H1 (cell line): ENCODE data around the gene RPS15. TPM values are rescaled to one million over a fixed set of nuclear protein-coding genes. Genes with fewer than 3 reads are reported as not detected.
A peak's percentile ranks its signal among the peaks of the same experiment; 100 is the strongest.

Experiments
- CTCF ChIA-PET: fragments of 300-600 bp; sonication (Branson Sonifier 250); formaldehyde crosslinking; loops from one replicate; lab custom pipeline; 2021; ENCODE audit not compliant: partially characterized antibody; lab: Charles Lee
- POLR2A ChIA-PET: fragments of 300-600 bp; sonication (Branson Sonifier 250); formaldehyde crosslinking; loops from one replicate; lab custom pipeline; 2021; ENCODE audit warnings: inconsistent platforms; ENCODE audit not compliant: partially characterized antibody; lab: Charles Lee
- DNase-seq, 2 experiments: peaks; one replicate each; pipeline versions ENCODE4 v3.0.0 to v3.0.0-alpha.2; 2010 to 2022; ENCODE audit warnings: low spot score in 2 of 2, low read depth in 1 of 2, mixed read lengths in 1 of 2
- FAIRE-seq: peaks from 2 replicates; lab custom pipeline; 2011; peaks lifted over from hg19 to GRCh38; lab: Jason Lieb, UNC
- H2AFZ ChIP-seq: 2 replicates; pipeline ENCODE4 v1.8.1; 2012; ENCODE audit warnings: low read length, inconsistent platforms
- H2AK5ac ChIP-seq: 2 replicates; pipeline ENCODE4 v1.6.1; 2013; ENCODE audit warnings: low read depth, low read length
- H2BK120ac ChIP-seq: replicated peaks from 2 replicates; pipeline ENCODE3; 2013; ENCODE audit warnings: low read depth, low read length, inconsistent platforms
- H2BK12ac ChIP-seq: 2 replicates; pipeline ENCODE4 v1.6.1; 2013; ENCODE audit warnings: low read depth, low read length
- H2BK15ac ChIP-seq: 2 replicates; pipeline ENCODE4 v1.6.1; 2013; ENCODE audit warnings: low read length
- H2BK20ac ChIP-seq: 2 replicates; pipeline ENCODE4 v1.6.1; 2013; ENCODE audit warnings: low read length
- H2BK5ac ChIP-seq: 2 replicates; pipeline ENCODE4 v1.6.1; 2013; ENCODE audit warnings: low read depth, low read length
- H3K14ac ChIP-seq: 2 replicates; pipeline ENCODE4 v1.6.1; 2013; ENCODE audit warnings: inconsistent platforms; ENCODE audit not compliant: insufficient read length
- H3K18ac ChIP-seq: 2 replicates; pipeline ENCODE4 v1.6.1; 2013; ENCODE audit warnings: low read length; ENCODE audit errors: extremely low read depth
- H3K23ac ChIP-seq: 2 replicates; pipeline ENCODE4 v1.6.1; 2013; ENCODE audit warnings: inconsistent platforms; ENCODE audit not compliant: insufficient read length
- H3K23me2 ChIP-seq: 2 replicates; pipeline ENCODE4 v1.6.1; 2013; ENCODE audit warnings: low read depth, low read length
- H3K27ac ChIP-seq: 2 replicates; pipeline ENCODE4 v1.6.1; 2011; ENCODE audit warnings: low read depth, low read length, inconsistent platforms
- H3K27me3 ChIP-seq, 4 experiments: replicated peaks in 1 of 4; 1 replicate in 1 of 4; 2 replicates in 3 of 4; pipeline versions ENCODE4 v1.6.1 to v1.8.1; 2011 to 2013; ENCODE audit warnings: low read length in 3 of 4, mild to moderate bottlenecking in 3 of 4, inconsistent platforms in 2 of 4, mixed read lengths in 2 of 4, moderate library complexity in 1 of 4; ENCODE audit not compliant: control insufficient read depth in 3 of 4, insufficient read depth in 3 of 4; ENCODE audit errors: extremely low read depth in 1 of 4
- H3K36me3 ChIP-seq, 4 experiments: 2 replicates each; pipeline versions ENCODE4 v1.6.1 to v1.8.1; 2011 to 2013; ENCODE audit warnings: mild to moderate bottlenecking in 4 of 4, low read length in 3 of 4, moderate library complexity in 2 of 4, control low read depth in 1 of 4, inconsistent platforms in 1 of 4; ENCODE audit not compliant: insufficient read depth in 4 of 4, control insufficient read depth in 2 of 4
- H3K4ac ChIP-seq: replicated peaks from 2 replicates; pipeline ENCODE3; 2013; ENCODE audit warnings: low read length, low read depth, mixed read lengths, inconsistent platforms; ENCODE audit not compliant: insufficient read length
- H3K4me1 ChIP-seq, 4 experiments: replicated peaks in 1 of 4; 1 replicate in 1 of 4; 2 replicates in 3 of 4; pipeline versions ENCODE4 v1.6.1 to v1.8.1; 2011 to 2013; ENCODE audit warnings: low read length in 3 of 4, inconsistent platforms in 2 of 4, mixed read lengths in 1 of 4; ENCODE audit not compliant: insufficient read depth in 4 of 4, control insufficient read depth in 3 of 4
- H3K4me2 ChIP-seq, 2 experiments: 2 replicates each; pipeline versions ENCODE4 v1.6.1 to v1.8.1; 2011 to 2013; ENCODE audit warnings: low read depth in 2 of 2, low read length in 2 of 2, control low read depth in 1 of 2, inconsistent platforms in 1 of 2, mild to moderate bottlenecking in 1 of 2; ENCODE audit not compliant: insufficient read depth in 1 of 2
- H3K4me3 ChIP-seq, 4 experiments: fragments of 200-600, 300-600 bp in 1 of 4; sonication (generic), shearing (Covaris generic), sonication (Bioruptor Twin) in 1 of 4; 2 replicates each; pipeline versions ENCODE4 v1.5.1 to v1.8.1; 2011 to 2016; ENCODE audit warnings: low read length in 4 of 4, low read depth in 3 of 4, control low read depth in 2 of 4, inconsistent platforms in 2 of 4, mild to moderate bottlenecking in 2 of 4, mixed read lengths in 1 of 4, moderate library complexity in 1 of 4; ENCODE audit not compliant: insufficient read depth in 2 of 4; ENCODE audit errors: extremely low read depth in 1 of 4
- H3K56ac ChIP-seq: replicated peaks from 2 replicates; pipeline ENCODE3; 2013; ENCODE audit warnings: low read depth, mild to moderate bottlenecking, mixed read lengths, low read length, inconsistent platforms; ENCODE audit not compliant: insufficient read length
- H3K79me1 ChIP-seq: 2 replicates; pipeline ENCODE4 v1.6.1; 2013; ENCODE audit warnings: low read depth, low read length, control low read depth
- H3K79me2 ChIP-seq, 2 experiments: 2 replicates each; pipeline versions ENCODE4 v1.6.1 to v1.8.1; 2012 to 2013; ENCODE audit warnings: low read length in 2 of 2, mild to moderate bottlenecking in 2 of 2, inconsistent platforms in 1 of 2; ENCODE audit not compliant: insufficient read depth in 2 of 2, control insufficient read depth in 1 of 2
- H3K9ac ChIP-seq, 4 experiments: replicated peaks in 1 of 4; 1 replicate in 1 of 4; 2 replicates in 3 of 4; pipeline versions ENCODE4 v1.6.1 to v1.8.1; 2011 to 2013; ENCODE audit warnings: low read depth in 3 of 4, low read length in 3 of 4, control low read depth in 2 of 4, mild to moderate bottlenecking in 2 of 4, moderate library complexity in 2 of 4, inconsistent platforms in 1 of 4; ENCODE audit errors: extremely low read depth in 1 of 4
- H3K9me3 ChIP-seq, 2 experiments: 2 replicates each; pipeline versions ENCODE4 v1.6.1 to v1.8.1; 2012 to 2013; ENCODE audit warnings: mild to moderate bottlenecking in 2 of 2, moderate library complexity in 2 of 2, control low read depth in 1 of 2, inconsistent platforms in 1 of 2, low read depth in 1 of 2, low read length in 1 of 2, mixed read lengths in 1 of 2; ENCODE audit not compliant: insufficient read depth in 2 of 2
- H4K20me1 ChIP-seq, 2 experiments: replicated peaks in 1 of 2; 2 replicates each; pipeline versions ENCODE3 to v1.8.1; 2011 to 2013; ENCODE audit warnings: inconsistent platforms in 2 of 2, low read length in 2 of 2, mild to moderate bottlenecking in 1 of 2; ENCODE audit not compliant: insufficient read depth in 2 of 2, control insufficient read depth in 1 of 2
- H4K5ac ChIP-seq: 2 replicates; pipeline ENCODE4 v1.6.1; 2013; ENCODE audit warnings: low read length, low read depth, mixed read lengths, inconsistent platforms; ENCODE audit not compliant: insufficient read length
- H4K8ac ChIP-seq: 2 replicates; pipeline ENCODE4 v1.8.0; 2013; ENCODE audit warnings: mild to moderate bottlenecking, moderate library complexity, low read length, inconsistent platforms; ENCODE audit not compliant: insufficient read depth; ENCODE audit errors: extremely low read depth
- H4K91ac ChIP-seq: replicated peaks from 2 replicates; pipeline ENCODE3; 2013; ENCODE audit warnings: low read length, mixed read lengths, inconsistent platforms; ENCODE audit not compliant: insufficient read length
- EGR1 ChIP-seq: IDR thresholded peaks from 2 replicates; pipeline ENCODE4 v1.6.1; 2011; ENCODE audit warnings: low read depth, low read length, borderline replicate concordance
- KDM1A ChIP-seq: fragments of 200-600, 300-600 bp; sonication (generic); IDR thresholded peaks from 2 replicates; pipeline ENCODE4 v1.7.1; 2016; ENCODE audit warnings: mild to moderate bottlenecking, low read length, borderline replicate concordance
- NANOG ChIP-seq: IDR thresholded peaks from 2 replicates; pipeline ENCODE4 v1.6.1; 2011; ENCODE audit warnings: low read length, low read depth, mild to moderate bottlenecking, inconsistent platforms; ENCODE audit not compliant: insufficient read depth, poor library complexity, severe bottlenecking
- NRF1 ChIP-seq: IDR thresholded peaks from 2 replicates; pipeline ENCODE4 v1.6.1; 2011; ENCODE audit warnings: mild to moderate bottlenecking, low read depth, low read length, improper control_type of control experiment
- SP4 ChIP-seq: IDR thresholded peaks from 2 replicates; pipeline ENCODE4 v1.6.1; 2012; ENCODE audit warnings: low read length, inconsistent platforms
- SRF ChIP-seq: IDR thresholded peaks from 2 replicates; pipeline ENCODE4 v1.6.1; 2011; ENCODE audit warnings: mild to moderate bottlenecking, low read depth, low read length, moderate library complexity
- SUZ12 ChIP-seq: fragments of 200-600 bp; sonication (generic); IDR thresholded peaks from 2 replicates; pipeline ENCODE4 v1.6.1; 2012; ENCODE audit warnings: mild to moderate bottlenecking, inconsistent platforms, low read length, moderate library complexity, mixed read lengths
- WGBS, 2 experiments: shearing (Covaris generic) in 1 of 2; methylation state at CpG; one replicate each; pipeline versions ENCODE4 v1.1.6 to v1.1.7; 2013 to 2015; ENCODE audit warnings: low lambda C conversion rate in 2 of 2, mixed read lengths in 2 of 2, inconsistent platforms in 1 of 2, low coverage in 1 of 2, missing lambda C conversion rate in 1 of 2; ENCODE audit not compliant: insufficient replicate concordance in 2 of 2, insufficient coverage in 1 of 2, insufficient read length in 1 of 2; ENCODE audit errors: extremely low coverage in 1 of 2, missing lambda C conversion rate in 1 of 2; 5-methylcytosine and 5-hydroxymethylcytosine counted together
- polyA plus RNA-seq, 7 experiments: library from polyadenylated mRNA; depleted of rRNA in 3 of 7; stranded (reverse) in 5 of 7; unstranded in 2 of 7; fragments of >200 nt in 5 of 7; fragments of 200-250 nt in 2 of 7; gene quantifications; 1 replicate in 5 of 7; 2 replicates in 1 of 7; 4 replicates in 1 of 7; pipeline versions ENCODE4 v1.2.1 to v1.2.3, GENCODE V29; 2011 to 2013; ENCODE audit warnings: missing spikeins in 2 of 7, mixed read lengths in 2 of 7
- total RNA-seq: library from RNA; stranded (reverse); fragmentation: NEBNext Ultra II Directional; extraction: Animal tissue kit (Norgen Biotek cat#: 25700); gene quantifications from 2 replicates; pipeline ENCODE4 v1.2.1, GENCODE V29; 2021
- TF ChIP-seq, protein P1 (sequence below): IDR thresholded peaks from 2 replicates; pipeline ENCODE4 v1.6.1; 2012; ENCODE audit warnings: inconsistent platforms

The RPS15 gene
- total and polyA plus RNA-seq, 2 of the 8 experiments (the other 6 are each of a cell fraction or from before 2014, with no cell fraction given), result 1,562 to 3,890 TPM

DNA sequence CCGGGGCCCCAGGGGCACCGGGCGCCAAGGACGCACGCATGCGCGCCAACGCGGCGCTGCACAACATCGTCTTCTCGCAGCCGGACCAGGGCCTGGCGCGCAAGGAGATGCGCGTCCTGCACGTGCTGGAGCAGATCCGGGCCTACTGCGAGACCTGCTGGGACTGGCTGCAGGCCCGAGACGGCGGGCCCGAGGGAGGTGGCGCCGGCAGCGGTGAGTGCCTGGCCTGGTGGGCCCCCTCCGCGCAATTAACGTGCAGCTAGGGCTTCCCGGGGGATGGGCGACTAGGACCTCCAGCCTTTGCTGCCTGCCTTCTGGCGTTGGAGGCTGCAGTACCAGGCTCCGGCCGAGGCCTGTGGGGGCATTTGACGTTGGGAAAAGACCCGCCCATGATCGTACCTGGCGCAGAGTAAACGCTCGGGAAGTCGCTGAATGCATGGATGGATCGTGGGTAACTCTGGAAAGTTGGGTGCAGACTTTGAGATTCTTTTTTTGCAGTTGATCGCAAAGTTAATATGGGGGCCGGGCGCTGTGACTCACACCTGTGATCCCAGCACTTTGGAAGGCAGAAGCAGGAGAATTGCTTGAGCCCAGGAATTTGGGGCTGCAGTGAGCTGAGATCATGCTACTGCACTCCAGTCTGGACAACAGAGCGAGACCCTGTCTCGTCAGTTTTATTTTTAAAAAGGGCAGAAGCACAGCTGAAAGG lies 19.0 kb downstream of the RPS15 start:
- H3K56ac ChIP-seq, result no peak overlapping the region
- H3K79me1 ChIP-seq, result no peaks in the 10 kb centered on the region; the same call in 1 of the 2 replicates
- no peak overlapping the region for H3K23ac ChIP-seq
- no peak for FAIRE-seq
- H3K4me1 ChIP-seq, result peaks cover 0 to 22% (median 18%) of the 10 kb centered on the region in 4 experiments; a peak in 6 of 7 replicates
- ChIA-PET POLR2A (interaction anchor here (0.5 to 9.4 kb wide), 8 partner anchors 10 to 288 kb away, joined by 3 to 109 read pairs (median 7); no protein-coding TSS in a partner anchor), CTCF (interaction anchor here (0.7 to 6.9 kb wide), 10 partner anchors 10 to 86 kb away, joined by 3 to 54 read pairs (median 3); no protein-coding TSS in a partner anchor)
- peaks cover 0 to 18% (median 10%) of the 10 kb centered on the region in 4 experiments; a peak in 4 of 7 replicates for H3K27me3 ChIP-seq
- no peak overlapping the region for H3K18ac ChIP-seq
- no peak overlapping the region for H3K4ac ChIP-seq
- H2AK5ac ChIP-seq, result no peak overlapping the region
- H3K14ac ChIP-seq, result no peak overlapping the region
- H2BK12ac ChIP-seq, result no peak overlapping the region
- 63% methylated on average over 40 of the region's 48 CpGs; no CpG with 5 or more reads in 1 of the 2 experiments for WGBS, 2 experiments
- no peaks in the 10 kb centered on the region for H3K79me2 ChIP-seq
- no peak for DNase-seq
- no peak overlapping the region for H2AFZ ChIP-seq
- no peak overlapping the region; a peak in 1 of 7 replicates for H3K9ac ChIP-seq
- H3K27ac ChIP-seq, result no peak overlapping the region
- H2BK15ac ChIP-seq, result no peak overlapping the region
- peak overlapping the region; percentile 79; the same call in 1 of the 2 replicates for H4K8ac ChIP-seq
- H2BK5ac ChIP-seq, result no peak overlapping the region
- no peak overlapping the region for H2BK120ac ChIP-seq
- peaks cover 2 to 6% of the 10 kb centered on the region in 2 experiments for H4K20me1 ChIP-seq
- peak overlapping the region in 1 of 2 experiments; percentile 51; a peak in 1 of 4 replicates for H3K4me2 ChIP-seq
- no peaks in the 10 kb centered on the region for H3K9me3 ChIP-seq
- no peak overlapping the region; the same call in 1 of the 2 replicates for H2BK20ac ChIP-seq
- no peak overlapping the region for H3K4me3 ChIP-seq
- peaks cover 0 to 2% (median 0%) of the 10 kb centered on the region in 4 experiments; a peak in 2 of 8 replicates for H3K36me3 ChIP-seq
- no peak overlapping the region for H4K91ac ChIP-seq
- peaks cover 3% of the 10 kb centered on the region; the same call in 1 of the 2 replicates for H3K23me2 ChIP-seq
- no peak overlapping the region for H4K5ac ChIP-seq
- TF ChIP-seq NRF1 (no peak), SP4 (no peak), NANOG (no peak), SUZ12 (no peak), EGR1 (no peak), SRF (no peak), KDM1A (no peak)
- TF ChIP-seq, protein P1, sequence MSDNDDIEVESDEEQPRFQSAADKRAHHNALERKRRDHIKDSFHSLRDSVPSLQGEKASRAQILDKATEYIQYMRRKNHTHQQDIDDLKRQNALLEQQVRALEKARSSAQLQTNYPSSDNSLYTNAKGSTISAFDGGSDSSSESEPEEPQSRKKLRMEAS, result peak; percentile 67; the same call in 1 of the 2 replicates
